Naive B cell (primary cell): Measurements from ENCODE around the gene KCNIP3. TPM values are rescaled to one million over a fixed set of nuclear protein-coding genes. Genes with fewer than 3 reads are reported as not detected.
"Not testable (repeated sequence)": the region's sequence is repeated elsewhere in the genome, so short reads cannot be mapped to it uniquely, and the experiment has no call there.

Experiments used
- ATAC-seq, 2 donors: fragments of 150-1000 bp; cut with Tn5 transposase; 2 replicates each; pipeline ENCODE4 v1.10.0; 2021; ENCODE audit warnings: low read depth in 2 of 2, mild to moderate bottlenecking in 2 of 2, moderate library complexity in 2 of 2
- DNase-seq: peaks from one replicate; pipeline ENCODE4 v3.0.0; 2022
- H3K27ac Mint-ChIP-seq, 6 donors: one replicate each; pipeline ENCODE4 v1.8.0; 2020 to 2022; ENCODE audit warnings: mild to moderate bottlenecking in 6 of 6, mixed read lengths in 6 of 6, moderate library complexity in 5 of 6, inconsistent platforms in 2 of 6
- H3K27me3 Mint-ChIP-seq, 3 donors: one replicate each; pipeline ENCODE4 v1.8.0; 2021 to 2022; ENCODE audit warnings: mixed read lengths in 3 of 3, mild to moderate bottlenecking in 1 of 3
- H3K36me3 Mint-ChIP-seq, 2 donors: one replicate each; pipeline ENCODE4 v1.8.0; 2020 to 2022; ENCODE audit warnings: mixed read lengths in 2 of 2, inconsistent platforms in 1 of 2, mild to moderate bottlenecking in 1 of 2
- H3K4me1 Mint-ChIP-seq, 3 donors: one replicate each; pipeline ENCODE4 v1.8.0; 2020 to 2022; ENCODE audit warnings: mixed read lengths in 3 of 3, inconsistent platforms in 1 of 3, mild to moderate bottlenecking in 1 of 3, moderate library complexity in 1 of 3
- H3K4me3 Mint-ChIP-seq, 8 donors: one replicate each; pipeline ENCODE4 v1.8.0; 2020 to 2022; ENCODE audit warnings: mild to moderate bottlenecking in 8 of 8, mixed read lengths in 8 of 8, moderate library complexity in 8 of 8, inconsistent platforms in 2 of 8
- H3K9me3 Mint-ChIP-seq, 7 donors: one replicate each; pipeline ENCODE4 v1.8.0; 2020 to 2022; ENCODE audit warnings: mixed read lengths in 7 of 7, mild to moderate bottlenecking in 5 of 7, inconsistent platforms in 2 of 7, moderate library complexity in 1 of 7
- polyA plus RNA-seq, 6 donors: library from polyadenylated mRNA; unstranded; fragments of 300-500 nt; fragmentation: Illumina TruSeq; gene quantifications; one replicate each; pipeline ENCODE4 v1.2.3, GENCODE V29; 2021; ENCODE audit warnings: low read depth in 6 of 6

The KCNIP3 gene
- polyA plus RNA-seq, 6 donors from 2014 or later, result not detected

DNA sequence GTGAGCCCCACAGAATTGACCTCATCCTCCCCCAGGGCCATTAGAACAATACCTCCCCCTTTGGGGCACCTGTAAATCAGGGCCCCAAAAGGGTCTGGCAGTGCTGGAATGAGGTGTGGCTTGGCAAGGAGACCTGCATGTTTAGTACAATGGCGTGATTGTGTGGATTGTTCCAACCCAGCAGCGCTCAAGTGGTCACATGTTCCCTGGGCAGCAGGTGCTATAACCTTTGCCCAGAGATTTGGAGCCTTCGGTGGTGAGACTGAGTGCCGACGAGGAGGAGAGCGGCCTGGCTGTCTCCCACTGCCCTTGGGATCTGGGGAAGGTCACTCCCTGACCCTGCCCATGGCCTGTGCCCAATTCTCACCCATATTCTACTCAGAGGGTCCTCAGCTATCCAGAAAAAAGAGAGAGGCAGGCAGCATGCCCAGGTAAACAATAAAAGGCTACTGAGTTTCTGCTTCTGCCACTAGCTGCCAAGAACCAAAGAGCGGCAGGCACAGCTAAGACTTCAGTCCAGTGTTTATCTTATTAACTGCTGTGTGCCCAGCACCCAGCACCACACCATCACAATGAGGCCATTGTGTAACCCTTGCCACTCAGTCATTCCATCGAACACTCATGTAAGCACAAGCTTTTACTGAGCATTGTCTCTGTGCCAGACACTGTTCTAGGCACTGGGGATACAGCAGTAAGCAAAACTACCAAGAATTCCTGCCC lies 132.8 kb downstream of the KCNIP3 start:
- not testable (repeated sequence) for H3K4me1 Mint-ChIP-seq, H3K4me3 Mint-ChIP-seq, H3K27ac Mint-ChIP-seq, H3K36me3 Mint-ChIP-seq, ATAC-seq, H3K9me3 Mint-ChIP-seq, DNase-seq
- peaks cover 3 to 10% (median 8%) of the 10 kb centered on the region in 3 donors for H3K27me3 Mint-ChIP-seq

DNA sequence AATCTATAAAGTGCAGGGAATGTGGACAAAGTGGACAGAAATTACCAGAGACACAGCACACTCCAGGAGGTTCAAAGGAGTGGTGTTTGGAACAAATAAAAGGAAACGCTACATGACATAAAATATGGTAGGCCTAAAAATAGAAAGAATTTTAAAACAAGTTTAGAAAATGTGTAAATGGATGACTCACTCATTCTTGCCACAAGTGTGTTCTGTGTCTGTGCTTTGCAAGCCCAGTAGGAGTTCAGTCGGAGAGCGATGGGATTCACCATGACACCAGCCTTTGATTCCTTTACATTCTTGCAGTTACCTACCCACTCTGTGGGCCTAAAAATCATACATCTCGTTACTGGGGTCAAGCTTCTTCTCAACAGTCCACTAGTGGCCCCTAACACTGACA lies 136.2 kb downstream of the KCNIP3 start:
- H3K36me3 Mint-ChIP-seq, H3K27ac Mint-ChIP-seq, H3K4me3 Mint-ChIP-seq, H3K9me3 Mint-ChIP-seq, H3K4me1 Mint-ChIP-seq, H3K27me3 Mint-ChIP-seq, ATAC-seq, DNase-seq: not testable (repeated sequence)

DNA sequence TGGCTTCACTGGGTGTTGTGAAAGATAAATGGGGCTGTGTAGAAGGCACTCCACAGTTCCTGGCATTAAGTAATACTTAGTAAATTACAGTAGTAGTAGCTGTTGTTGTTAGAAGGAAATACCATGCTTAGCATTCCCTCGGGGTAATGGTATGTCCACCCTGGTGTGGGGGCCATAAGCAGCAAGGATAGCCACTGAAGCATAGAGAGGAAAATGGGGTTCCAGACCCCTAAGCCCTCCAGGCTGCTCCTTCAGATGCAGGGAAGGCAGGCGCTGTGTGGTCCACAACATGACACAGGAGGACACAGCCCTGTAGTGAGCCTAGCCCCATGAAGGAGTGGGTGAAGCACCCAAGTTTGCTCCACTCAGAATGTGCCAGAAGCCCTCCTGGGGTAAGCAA lies 136.8 kb downstream of the KCNIP3 start:
- not testable (repeated sequence) for H3K9me3 Mint-ChIP-seq, H3K4me1 Mint-ChIP-seq, H3K4me3 Mint-ChIP-seq, H3K36me3 Mint-ChIP-seq, H3K27me3 Mint-ChIP-seq, DNase-seq, ATAC-seq, H3K27ac Mint-ChIP-seq

DNA sequence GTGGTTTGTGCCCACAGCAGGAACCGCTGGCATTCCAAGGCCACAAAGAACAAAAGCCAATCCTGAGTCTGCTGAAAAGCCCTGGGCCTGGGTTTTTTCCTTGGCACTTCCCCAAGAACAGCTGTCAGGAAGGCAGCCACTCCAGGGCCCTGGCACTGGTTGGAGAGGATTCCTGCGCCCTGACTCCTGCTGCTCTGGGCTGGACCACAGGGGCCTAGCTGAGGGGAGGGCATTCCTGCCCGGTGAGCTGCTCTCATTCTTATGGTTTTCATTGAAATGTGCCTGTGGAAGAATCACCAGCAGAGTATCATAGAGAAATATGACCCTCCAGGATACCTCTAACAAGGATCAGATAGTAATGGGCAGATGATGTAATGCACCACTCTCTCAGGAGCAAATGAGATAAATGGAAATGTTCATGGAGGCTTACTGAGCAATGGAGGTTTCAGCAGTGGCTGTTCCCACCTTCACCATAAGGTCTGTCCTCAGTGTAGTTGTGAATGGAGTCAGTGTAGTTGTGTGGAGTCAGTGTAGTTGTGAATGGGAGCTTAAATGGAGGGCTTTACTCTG lies 137.4 kb downstream of the KCNIP3 start:
- not testable (repeated sequence) for H3K9me3 Mint-ChIP-seq, H3K36me3 Mint-ChIP-seq

DNA sequence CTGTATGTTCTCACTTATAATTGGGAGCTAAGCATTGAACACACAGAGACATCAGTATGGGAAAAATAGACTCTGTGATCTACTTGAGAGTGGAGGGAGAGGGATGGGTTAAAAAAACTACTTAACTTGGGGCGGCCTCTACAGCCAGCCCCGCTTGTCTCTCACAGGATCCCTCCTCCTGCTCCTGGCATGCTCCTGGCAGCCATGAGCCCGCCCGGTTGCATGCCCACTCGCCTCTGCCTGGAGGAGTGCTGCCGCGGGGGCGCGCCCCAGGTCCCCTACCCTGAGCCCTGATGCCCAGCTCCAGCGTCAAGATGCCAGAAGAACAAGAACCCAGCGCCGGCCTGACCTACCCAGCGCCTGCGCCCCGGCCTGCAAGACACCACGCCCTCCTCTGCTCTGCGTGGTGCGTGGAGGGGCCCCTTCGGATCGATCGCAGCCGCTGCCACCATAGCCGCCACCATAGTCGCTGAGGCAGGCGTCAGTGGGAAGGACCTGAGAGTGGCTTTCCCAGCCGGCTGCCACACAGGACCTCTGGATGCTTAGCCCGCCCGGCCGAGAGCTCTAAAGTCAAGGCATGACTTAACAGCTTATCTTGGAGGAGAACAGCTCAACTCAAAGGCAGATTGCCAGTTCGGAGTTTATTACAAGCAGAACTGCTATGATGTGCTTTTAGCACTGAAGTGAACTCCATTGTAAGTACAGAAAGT lies 138.2 kb downstream of the KCNIP3 start:
- not testable (repeated sequence) for H3K27ac Mint-ChIP-seq, DNase-seq, ATAC-seq, H3K27me3 Mint-ChIP-seq, H3K4me3 Mint-ChIP-seq, H3K4me1 Mint-ChIP-seq, H3K36me3 Mint-ChIP-seq, H3K9me3 Mint-ChIP-seq

More for the DNA sequence above, 137.4 kb downstream of the KCNIP3 start:
- not testable (repeated sequence) for H3K4me1 Mint-ChIP-seq, DNase-seq, H3K27ac Mint-ChIP-seq, H3K27me3 Mint-ChIP-seq, H3K4me3 Mint-ChIP-seq, ATAC-seq

Other genes starting within 250 kb of the KCNIP3 start
- gene MRPS5, start 175.5 kb upstream of the KCNIP3 start, polyA plus RNA-seq, result 10 to 100 TPM; 28.5 to 48.2 (median 35.3) TPM
- gene ZNF514, start 137.5 kb upstream of the KCNIP3 start, polyA plus RNA-seq, result 10 to 100 TPM in 3 of 6 donors, 1 to 10 TPM in 3; 6.7 to 11.2 (median 8.9) TPM
- gene ZNF2, start 131.5 kb upstream of the KCNIP3 start, polyA plus RNA-seq, result 1 to 10 TPM; 2.4 to 7.3 (median 3.4) TPM
- gene ZNF892, start 89.8 kb upstream of the KCNIP3 start, polyA plus RNA-seq, result 1 to 10 TPM in 2 of 6 donors, under 1 TPM in 3, not detected in 1; 0.25 to 1.3 (median 0.58) TPM
- not detected for gene PROM2, start 22.9 kb upstream of the KCNIP3 start, polyA plus RNA-seq
- gene FAHD2A, start 105.4 kb downstream of the KCNIP3 start, polyA plus RNA-seq, result 10 to 100 TPM in 4 of 6 donors, 1 to 10 TPM in 2; 6.7 to 29.3 (median 11.1) TPM
- not detected for gene TRIM43B, start 187.4 kb downstream of the KCNIP3 start, polyA plus RNA-seq